Osteocyte (in vitro differentiated cells): ENCODE results near the gene APOL4. TPM values are rescaled to one million over a fixed set of nuclear protein-coding genes. Genes with fewer than 3 reads are reported as not detected.

Experiments
- DNase-seq: peaks from one replicate; pipeline ENCODE4 v3.0.0; 2021; ENCODE audit warnings: mixed read lengths; ENCODE audit not compliant: unreplicated experiment; ENCODE audit errors: extremely low spot score
- H3K27ac Mint-ChIP-seq: one replicate; pipeline ENCODE4 v1.8.0; 2021; ENCODE audit warnings: mild to moderate bottlenecking, mixed read lengths; ENCODE audit not compliant: unreplicated experiment
- H3K27me3 Mint-ChIP-seq: one replicate; pipeline ENCODE4 v1.8.0; 2021; ENCODE audit warnings: mixed read lengths; ENCODE audit not compliant: unreplicated experiment
- H3K36me3 Mint-ChIP-seq: one replicate; pipeline ENCODE4 v1.8.0; 2021; ENCODE audit warnings: mixed read lengths; ENCODE audit not compliant: unreplicated experiment
- H3K4me1 Mint-ChIP-seq: one replicate; pipeline ENCODE4 v1.8.0; 2021; ENCODE audit warnings: mixed read lengths; ENCODE audit not compliant: unreplicated experiment
- H3K4me3 Mint-ChIP-seq: one replicate; pipeline ENCODE4 v1.8.0; 2021; ENCODE audit warnings: mild to moderate bottlenecking, moderate library complexity, mixed read lengths; ENCODE audit not compliant: unreplicated experiment
- H3K9me3 Mint-ChIP-seq: one replicate; pipeline ENCODE4 v1.8.0; 2021; ENCODE audit warnings: mixed read lengths; ENCODE audit not compliant: unreplicated experiment
- CTCF ChIP-seq: fragments of 200-600 bp; sonication (generic); IDR thresholded peaks from 2 replicates; pipeline ENCODE4 v1.5.0; 2021; ENCODE audit warnings: antibody characterized with exemption, mild to moderate bottlenecking, moderate library complexity
- total RNA-seq: library from RNA; stranded (reverse); gene quantifications from 2 replicates; pipeline ENCODE4 v1.2.1, GENCODE V29; 2021

The APOL4 gene
- total RNA-seq, 1 donor from 2014 or later, result not detected

GRCh38 chr22:36166518-36167220 is 34.9 kb downstream of the APOL4 start:
- H3K4me3 Mint-ChIP-seq, result no peak overlapping the region
- no peaks in the 10 kb centered on the region for H3K9me3 Mint-ChIP-seq
- DNase-seq, result no peak
- peaks cover 66% of the 10 kb centered on the region for H3K27me3 Mint-ChIP-seq
- peaks cover 2% of the 10 kb centered on the region for H3K36me3 Mint-ChIP-seq
- no peak for TF ChIP-seq CTCF
- no peak overlapping the region for H3K27ac Mint-ChIP-seq
- no peaks in the 10 kb centered on the region for H3K4me1 Mint-ChIP-seq

- TF ChIP-seq CTCF, result no peak
- Mint-ChIP-seq H3K4me1 (peaks cover under 1% of the 10 kb centered on the region), H3K36me3 (peaks cover 2% of the 10 kb centered on the region), H3K27me3 (peaks cover 66% of the 10 kb centered on the region), H3K4me3 (no peak overlapping the region), H3K27ac (no peak overlapping the region), H3K9me3 (no peaks in the 10 kb centered on the region)
- DNase-seq, result no peak
Observed at GRCh38 chr22:36166086-36166485, 35.5 kb downstream of the APOL4 start.

GRCh38 chr22:36165141-36165540 is 36.5 kb downstream of the APOL4 start:
- no peak overlapping the region for H3K27ac Mint-ChIP-seq
- peaks cover 59% of the 10 kb centered on the region for H3K27me3 Mint-ChIP-seq
- no peak for TF ChIP-seq CTCF
- H3K4me1 Mint-ChIP-seq, result peaks cover 10% of the 10 kb centered on the region
- H3K4me3 Mint-ChIP-seq, result no peak overlapping the region
- H3K36me3 Mint-ChIP-seq, result peaks cover 2% of the 10 kb centered on the region
- no peak for DNase-seq
- H3K9me3 Mint-ChIP-seq, result no peaks in the 10 kb centered on the region

- Mint-ChIP-seq H3K4me3 (no peak overlapping the region), H3K4me1 (peaks cover 15% of the 10 kb centered on the region), H3K27me3 (peaks cover 59% of the 10 kb centered on the region), H3K9me3 (no peaks in the 10 kb centered on the region), H3K27ac (no peak overlapping the region), H3K36me3 (peaks cover 2% of the 10 kb centered on the region)
- no peak for TF ChIP-seq CTCF
- no peak for DNase-seq
Observed at GRCh38 chr22:36164621-36165020, 37.0 kb downstream of the APOL4 start.

GRCh38 chr22:36163497-36163896 is 38.1 kb downstream of the APOL4 start:
- H3K4me1 Mint-ChIP-seq, result peaks cover 23% of the 10 kb centered on the region
- no peak for TF ChIP-seq CTCF

More at GRCh38 chr22:36163497-36163896, 38.1 kb downstream of the APOL4 start:
- Mint-ChIP-seq H3K36me3 (no peaks in the 10 kb centered on the region), H3K4me3 (no peak overlapping the region), H3K27ac (no peak overlapping the region), H3K27me3 (peaks cover 52% of the 10 kb centered on the region), H3K9me3 (no peaks in the 10 kb centered on the region)
- no peak for DNase-seq
